ENCODE results near the gene RPEL1.

DNA sequence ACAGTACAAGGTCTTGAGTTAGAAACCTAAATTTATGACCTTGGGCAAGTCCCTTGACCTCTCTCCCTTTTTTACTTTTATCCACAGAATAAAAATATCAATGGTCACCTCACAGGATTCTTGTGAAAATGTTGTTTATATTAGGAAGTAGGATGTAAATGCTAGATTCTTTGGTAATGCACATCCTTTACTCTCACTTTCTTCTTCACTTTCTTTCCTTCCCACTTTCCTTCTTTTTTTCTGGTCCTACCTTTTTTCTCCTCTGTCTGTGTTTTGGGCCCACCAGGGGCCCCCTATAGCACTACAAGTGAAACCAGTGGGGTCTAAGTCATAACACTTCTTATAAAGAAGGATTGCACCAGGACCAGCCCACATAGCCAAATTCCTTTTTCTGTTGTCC lies 12.1 kb downstream of the RPEL1 start:
- TF ChIP-seq TARDBP (IDR thresholded peaks at IDR 0.05): no peak
- TF ChIP-seq BHLHE40 (IDR thresholded peaks at IDR 0.05; ENCODE audit: borderline replicate concordance): no peak
- TF ChIP-seq CTBP1 (IDR thresholded peaks at IDR 0.05; ENCODE audit: borderline replicate concordance): no peak
- TF ChIP-seq ELF4 (IDR thresholded peaks at IDR 0.05): no peak
- TF ChIP-seq SUZ12 (IDR thresholded peaks at IDR 0.05): no peak
- TF ChIP-seq SP1 (IDR thresholded peaks at IDR 0.05): no peak
- TF ChIP-seq HDGF (IDR thresholded peaks at IDR 0.05; ENCODE audit: borderline replicate concordance): no peak
- TF ChIP-seq FOXM1 (IDR thresholded peaks at IDR 0.05; ENCODE audit: borderline replicate concordance): no peak
- TF ChIP-seq LEF1 (IDR thresholded peaks at IDR 0.05; ENCODE audit: borderline replicate concordance): no peak
